ENCODE results near the gene RLF. TPM values are rescaled to one million over a fixed set of nuclear protein-coding genes. Genes with fewer than 3 reads are reported as not detected.

Gene RLF
- total RNA-seq, 1 donor from 2014 or later: 18.0 TPM

GRCh38 chr1:40224040-40224439 lies 62.9 kb downstream of the RLF start:
- no peak overlapping the region for H3K27ac Mint-ChIP-seq (ENCODE audit: unreplicated experiment)
- DNase-seq (ENCODE audit: low spot score): no peak
- no peaks in the 10 kb centered on the region for H3K9me3 Mint-ChIP-seq (ENCODE audit: unreplicated experiment)
- H3K27me3 Mint-ChIP-seq (ENCODE audit: unreplicated experiment): peaks cover 1% of the 10 kb centered on the region
- TF ChIP-seq CTCF (IDR thresholded peaks at IDR 0.05; ENCODE audit: unreplicated experiment): no peak
- no peaks in the 10 kb centered on the region for H3K36me3 Mint-ChIP-seq (ENCODE audit: low read depth, unreplicated experiment)
- H3K4me3 Mint-ChIP-seq (ENCODE audit: unreplicated experiment): no peak overlapping the region
- H3K4me1 Mint-ChIP-seq (ENCODE audit: unreplicated experiment): no peaks in the 10 kb centered on the region

GRCh38 chr1:40226192-40226591 lies 65.0 kb downstream of the RLF start:
- Mint-ChIP-seq H3K27ac (ENCODE audit: unreplicated experiment) (no peak overlapping the region), H3K9me3 (ENCODE audit: unreplicated experiment) (no peaks in the 10 kb centered on the region), H3K4me1 (ENCODE audit: unreplicated experiment) (no peaks in the 10 kb centered on the region), H3K27me3 (ENCODE audit: unreplicated experiment) (no peaks in the 10 kb centered on the region), H3K36me3 (ENCODE audit: low read depth, unreplicated experiment) (no peaks in the 10 kb centered on the region), H3K4me3 (ENCODE audit: unreplicated experiment) (no peak overlapping the region)
- TF ChIP-seq CTCF (IDR thresholded peaks at IDR 0.05; ENCODE audit: unreplicated experiment): no peak
- no peak for DNase-seq (ENCODE audit: low spot score)

GRCh38 chr1:40232444-40232843 lies 71.3 kb downstream of the RLF start:
- H3K36me3 Mint-ChIP-seq (ENCODE audit: low read depth, unreplicated experiment): peaks cover 14% of the 10 kb centered on the region
- no peak overlapping the region for H3K27ac Mint-ChIP-seq (ENCODE audit: unreplicated experiment)
- TF ChIP-seq CTCF (IDR thresholded peaks at IDR 0.05; ENCODE audit: unreplicated experiment): no peak
- H3K4me1 Mint-ChIP-seq (ENCODE audit: unreplicated experiment): no peaks in the 10 kb centered on the region
- H3K27me3 Mint-ChIP-seq (ENCODE audit: unreplicated experiment): no peaks in the 10 kb centered on the region
- no peaks in the 10 kb centered on the region for H3K9me3 Mint-ChIP-seq (ENCODE audit: unreplicated experiment)
- DNase-seq (ENCODE audit: low spot score): no peak
- no peak overlapping the region for H3K4me3 Mint-ChIP-seq (ENCODE audit: unreplicated experiment)

GRCh38 chr1:40239626-40240025 lies 78.4 kb downstream of the RLF start:
- no peak for TF ChIP-seq CTCF (IDR thresholded peaks at IDR 0.05; ENCODE audit: unreplicated experiment)
- Mint-ChIP-seq H3K4me3 (ENCODE audit: unreplicated experiment) (no peak overlapping the region), H3K4me1 (ENCODE audit: unreplicated experiment) (no peaks in the 10 kb centered on the region), H3K27me3 (ENCODE audit: unreplicated experiment) (no peaks in the 10 kb centered on the region), H3K9me3 (ENCODE audit: unreplicated experiment) (no peaks in the 10 kb centered on the region), H3K36me3 (ENCODE audit: low read depth, unreplicated experiment) (peaks cover 20% of the 10 kb centered on the region), H3K27ac (ENCODE audit: unreplicated experiment) (no peak overlapping the region)
- DNase-seq (ENCODE audit: low spot score): no peak

- no peak for TF ChIP-seq CTCF (IDR thresholded peaks at IDR 0.05; ENCODE audit: unreplicated experiment)
- Mint-ChIP-seq H3K9me3 (ENCODE audit: unreplicated experiment) (no peaks in the 10 kb centered on the region), H3K27ac (ENCODE audit: unreplicated experiment) (no peak overlapping the region), H3K4me3 (ENCODE audit: unreplicated experiment) (no peak overlapping the region), H3K27me3 (ENCODE audit: unreplicated experiment) (no peaks in the 10 kb centered on the region), H3K4me1 (ENCODE audit: unreplicated experiment) (no peaks in the 10 kb centered on the region), H3K36me3 (ENCODE audit: low read depth, unreplicated experiment) (peaks cover 20% of the 10 kb centered on the region)
- DNase-seq (ENCODE audit: low spot score): no peak
Observed at GRCh38 chr1:40240390-40240789, 79.2 kb downstream of the RLF start.

All from endothelial cell (in vitro differentiated cells).